Suppressor macrophage treated with lipopolysaccharide for 4 hours (primary cell): ENCODE data around the gene C10orf95.
"Not testable (repeated sequence)": the region's sequence is repeated elsewhere in the genome, so short reads cannot be mapped to it uniquely, and the experiment has no call there.

ENCODE experiments used
- DNase-seq: peaks from one replicate; pipeline ENCODE4 v3.0.0-alpha.2; 2020

C10orf95 gene

GRCh38 chr10:102451105-102451969 lies at the start of gene C10orf95:
C10orf95 (minus strand) TSS chr10:102451543; CDS start chr10:102451093, 450 bp downstream.
- DNase-seq: no peak

GRCh38 chr10:102500686-102501085 lies 49.3 kb upstream of the C10orf95 start:
- not testable (repeated sequence) for DNase-seq

- DNase-seq: peak; percentile 52
These were observed 48.0 kb upstream of the C10orf95 start for GRCh38 chr10:102499356-102499755.

GRCh38 chr10:102497545-102497944 lies 46.2 kb upstream of the C10orf95 start:
- DNase-seq: no peak

GRCh38 chr10:102493771-102494170 lies 42.4 kb upstream of the C10orf95 start:
- DNase-seq: no peak

GRCh38 chr10:102492983-102493382 lies 41.6 kb upstream of the C10orf95 start:
- DNase-seq: no peak

- no peak for DNase-seq
These were observed 41.1 kb upstream of the C10orf95 start for GRCh38 chr10:102492344-102492939.

- no peak for DNase-seq
These were observed 39.8 kb upstream of the C10orf95 start for GRCh38 chr10:102491136-102491535.

- DNase-seq: no peak
These were observed 33.9 kb upstream of the C10orf95 start for GRCh38 chr10:102485093-102485784.

- DNase-seq: no peak
These were observed 32.7 kb upstream of the C10orf95 start for GRCh38 chr10:102484021-102484420.

GRCh38 chr10:102480396-102480795 lies 29.1 kb upstream of the C10orf95 start:
- no peak for DNase-seq

GRCh38 chr10:102479651-102480050 lies 28.3 kb upstream of the C10orf95 start:
- no peak for DNase-seq

GRCh38 chr10:102476466-102477141 lies 25.3 kb upstream of the C10orf95 start:
- DNase-seq: no peak

GRCh38 chr10:102475451-102476040 lies 24.2 kb upstream of the C10orf95 start:
- no peak for DNase-seq

- DNase-seq: no peak
These were observed 22.3 kb upstream of the C10orf95 start for GRCh38 chr10:102473445-102474331.

- no peak for DNase-seq
These were observed 19.5 kb upstream of the C10orf95 start for GRCh38 chr10:102470579-102471546.

GRCh38 chr10:102468683-102469082 lies 17.3 kb upstream of the C10orf95 start:
- DNase-seq: no peak

- DNase-seq: peak; percentile 73
These were observed 16.7 kb upstream of the C10orf95 start for GRCh38 chr10:102467971-102468438.

GRCh38 chr10:102467318-102467717 lies 16.0 kb upstream of the C10orf95 start:
- no peak for DNase-seq

- DNase-seq: no peak
These were observed 14.1 kb upstream of the C10orf95 start for GRCh38 chr10:102465466-102465865.
